ENCODE results near the gene NPAT. TPM values are rescaled to one million over a fixed set of nuclear protein-coding genes. Genes with fewer than 3 reads are reported as not detected.

NPAT gene
- total RNA-seq, 1 experiment from 2014 or later, result 14.9 TPM

DNA sequence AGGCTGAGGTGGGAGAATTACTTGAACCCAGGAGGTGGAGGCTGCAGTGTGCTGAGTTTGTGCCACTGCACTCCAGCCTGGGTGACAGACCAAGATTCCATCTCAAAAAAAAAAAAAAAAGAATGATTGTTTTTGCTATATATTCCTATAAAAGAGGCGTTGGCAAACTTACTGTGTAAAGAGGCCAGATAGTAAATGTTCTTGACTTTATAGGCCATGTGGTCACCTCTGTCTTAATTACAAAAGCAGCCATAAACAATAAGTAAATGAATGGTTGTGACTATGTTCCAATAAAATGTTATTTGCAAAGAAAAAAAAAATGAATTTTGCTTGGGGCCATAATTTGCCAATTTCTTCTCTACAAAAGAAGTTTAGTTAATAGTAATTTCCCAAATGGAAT is 12.8 kb upstream of the NPAT start (continued):
- TF ChIP-seq SP1 (IDR thresholded peaks at IDR 0.05; ENCODE audit: low read depth) (no peak), FOSL1 (IDR thresholded peaks at IDR 0.05; ENCODE audit: low read depth) (no peak), SRF (IDR thresholded peaks at IDR 0.05; ENCODE audit: low read depth) (no peak), POLR2AphosphoS5 (IDR thresholded peaks at IDR 0.05; ENCODE audit: low read depth, low read length) (no peak)
- TF ChIP-seq, protein P1, sequence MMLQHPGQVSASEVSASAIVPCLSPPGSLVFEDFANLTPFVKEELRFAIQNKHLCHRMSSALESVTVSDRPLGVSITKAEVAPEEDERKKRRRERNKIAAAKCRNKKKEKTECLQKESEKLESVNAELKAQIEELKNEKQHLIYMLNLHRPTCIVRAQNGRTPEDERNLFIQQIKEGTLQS (IDR thresholded peaks at IDR 0.05), result no peak
- TF ChIP-seq, protein P2, sequence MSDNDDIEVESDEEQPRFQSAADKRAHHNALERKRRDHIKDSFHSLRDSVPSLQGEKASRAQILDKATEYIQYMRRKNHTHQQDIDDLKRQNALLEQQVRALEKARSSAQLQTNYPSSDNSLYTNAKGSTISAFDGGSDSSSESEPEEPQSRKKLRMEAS (IDR thresholded peaks at IDR 0.05), result no peak

DNA sequence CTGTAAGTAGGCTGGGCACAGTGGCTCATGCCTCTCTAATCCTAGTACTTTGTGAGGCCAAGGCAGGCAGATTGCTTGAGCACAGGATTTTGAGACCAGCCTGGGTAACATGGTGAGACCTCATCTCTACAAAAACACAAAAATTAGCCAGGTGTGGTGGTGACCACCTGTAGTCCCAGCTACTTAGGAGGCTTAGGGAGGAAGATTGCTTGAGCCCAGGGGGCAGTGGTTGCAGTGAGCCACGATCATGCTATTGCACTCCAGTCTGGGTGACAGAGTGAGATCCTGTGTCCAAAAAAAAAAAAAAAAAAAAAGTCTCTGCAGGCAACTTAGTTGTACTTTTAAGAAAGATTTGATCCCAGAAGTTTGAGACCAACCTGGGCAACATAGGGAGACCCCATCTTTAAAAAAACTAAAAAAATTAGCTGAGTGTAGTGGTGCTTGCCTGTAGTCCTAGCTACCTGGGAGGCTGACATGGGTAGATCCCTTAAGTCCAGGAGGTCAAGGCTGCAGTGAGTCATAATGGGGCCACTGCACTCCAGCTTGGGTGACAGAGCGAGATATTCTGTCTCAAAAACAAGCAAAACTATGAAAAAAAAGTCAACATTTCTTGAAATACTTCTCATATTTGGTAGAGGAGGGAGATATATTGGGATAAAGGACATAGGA is 11.0 kb upstream of the NPAT start:
- peaks cover 11 to 30% of the 10 kb centered on the region in 2 experiments; a peak in 3 of 4 replicates for H3K36me3 ChIP-seq (ENCODE audit: control insufficient read depth in 1 of 2, insufficient read depth in 2 of 2, low read length in 2 of 2)
- DNase-seq (ENCODE audit: low read depth, low spot score), result no peak
- POLR2A ChIA-PET, result no interaction called here
- TF ChIP-seq, protein P3, sequence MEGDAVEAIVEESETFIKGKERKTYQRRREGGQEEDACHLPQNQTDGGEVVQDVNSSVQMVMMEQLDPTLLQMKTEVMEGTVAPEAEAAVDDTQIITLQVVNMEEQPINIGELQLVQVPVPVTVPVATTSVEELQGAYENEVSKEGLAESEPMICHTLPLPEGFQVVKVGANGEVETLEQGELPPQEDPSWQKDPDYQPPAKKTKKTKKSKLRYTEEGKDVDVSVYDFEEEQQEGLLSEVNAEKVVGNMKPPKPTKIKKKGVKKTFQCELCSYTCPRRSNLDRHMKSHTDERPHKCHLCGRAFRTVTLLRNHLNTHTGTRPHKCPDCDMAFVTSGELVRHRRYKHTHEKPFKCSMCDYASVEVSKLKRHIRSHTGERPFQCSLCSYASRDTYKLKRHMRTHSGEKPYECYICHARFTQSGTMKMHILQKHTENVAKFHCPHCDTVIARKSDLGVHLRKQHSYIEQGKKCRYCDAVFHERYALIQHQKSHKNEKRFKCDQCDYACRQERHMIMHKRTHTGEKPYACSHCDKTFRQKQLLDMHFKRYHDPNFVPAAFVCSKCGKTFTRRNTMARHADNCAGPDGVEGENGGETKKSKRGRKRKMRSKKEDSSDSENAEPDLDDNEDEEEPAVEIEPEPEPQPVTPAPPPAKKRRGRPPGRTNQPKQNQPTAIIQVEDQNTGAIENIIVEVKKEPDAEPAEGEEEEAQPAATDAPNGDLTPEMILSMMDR (IDR thresholded peaks at IDR 0.05 in 2 of 3, conservative IDR thresholded peaks at IDR 0.05 in 1 of 3; ENCODE audit: borderline replicate concordance in 1 of 3, insufficient read depth in 1 of 3, low read depth in 2 of 3, low read length in 2 of 3), result no peak
- TF ChIP-seq ZNF274 (IDR thresholded peaks at IDR 0.05; ENCODE audit: low read depth, low read length), result no peak
- TF ChIP-seq RAD21 (IDR thresholded peaks at IDR 0.05; ENCODE audit: low read depth), result no peak
- TF ChIP-seq, protein P4, sequence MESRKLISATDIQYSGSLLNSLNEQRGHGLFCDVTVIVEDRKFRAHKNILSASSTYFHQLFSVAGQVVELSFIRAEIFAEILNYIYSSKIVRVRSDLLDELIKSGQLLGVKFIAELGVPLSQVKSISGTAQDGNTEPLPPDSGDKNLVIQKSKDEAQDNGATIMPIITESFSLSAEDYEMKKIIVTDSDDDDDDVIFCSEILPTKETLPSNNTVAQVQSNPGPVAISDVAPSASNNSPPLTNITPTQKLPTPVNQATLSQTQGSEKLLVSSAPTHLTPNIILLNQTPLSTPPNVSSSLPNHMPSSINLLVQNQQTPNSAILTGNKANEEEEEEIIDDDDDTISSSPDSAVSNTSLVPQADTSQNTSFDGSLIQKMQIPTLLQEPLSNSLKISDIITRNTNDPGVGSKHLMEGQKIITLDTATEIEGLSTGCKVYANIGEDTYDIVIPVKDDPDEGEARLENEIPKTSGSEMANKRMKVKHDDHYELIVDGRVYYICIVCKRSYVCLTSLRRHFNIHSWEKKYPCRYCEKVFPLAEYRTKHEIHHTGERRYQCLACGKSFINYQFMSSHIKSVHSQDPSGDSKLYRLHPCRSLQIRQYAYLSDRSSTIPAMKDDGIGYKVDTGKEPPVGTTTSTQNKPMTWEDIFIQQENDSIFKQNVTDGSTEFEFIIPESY (IDR thresholded peaks at IDR 0.05; ENCODE audit: extremely low read depth, insufficient replicate concordance, low read length), result no peak
- TF ChIP-seq EGR1 (IDR thresholded peaks at IDR 0.05; ENCODE audit: low read depth), result no peak
- no peak for TF ChIP-seq CBX3 (IDR thresholded peaks at IDR 0.05; ENCODE audit: low read depth)
- TF ChIP-seq POLR2A (IDR thresholded peaks at IDR 0.05; ENCODE audit: borderline replicate concordance, extremely low read depth, insufficient read depth, insufficient read length), result no peak
- no peak for TF ChIP-seq JUND (IDR thresholded peaks at IDR 0.05)
- TF ChIP-seq SP1 (IDR thresholded peaks at IDR 0.05; ENCODE audit: low read depth), result no peak
- no peak for TF ChIP-seq CEBPB (IDR thresholded peaks at IDR 0.05; ENCODE audit: low read depth)
- no peak for TF ChIP-seq ZFX (IDR thresholded peaks at IDR 0.05)
- no peak for TF ChIP-seq EZH2phosphoT487 (IDR thresholded peaks at IDR 0.05; ENCODE audit: borderline replicate concordance)
- no peak for TF ChIP-seq SRF (IDR thresholded peaks at IDR 0.05; ENCODE audit: low read depth)
- TF ChIP-seq SIN3A (IDR thresholded peaks at IDR 0.05; ENCODE audit: low read depth), result no peak
- TF ChIP-seq, protein P2 (IDR thresholded peaks at IDR 0.05), result no peak

More for the DNA sequence above, 11.0 kb upstream of the NPAT start:
- H3K9ac ChIP-seq (ENCODE audit: low read length), result no peak overlapping the region
- BruUV-seq (replicated peaks), result no TSS peak
- RAD21 ChIA-PET (ENCODE audit: low non-redundant PET in 1 of 2, low total read pairs in 2 of 2, uncharacterized antibody in 2 of 2, unreplicated experiment in 2 of 2), result no interaction called here
- ATAC-seq, result no peak
- H2AFZ ChIP-seq (ENCODE audit: low read depth, low read length, poor library complexity, severe bottlenecking), result no peak overlapping the region
- H3K27ac ChIP-seq (ENCODE audit: low read depth, low read length), result no peak overlapping the region
- no peak overlapping the region for H3K4me3 ChIP-seq (replicated peaks in 1 of 2; ENCODE audit: low read depth in 1 of 2, low read length in 2 of 2)
- H3K79me2 ChIP-seq (ENCODE audit: insufficient read depth, low read length), result peaks cover 6% of the 10 kb centered on the region; the same call in 1 of the 2 replicates
- no peaks in the 10 kb centered on the region for H3K9me3 ChIP-seq (ENCODE audit: control insufficient read depth in 1 of 2, insufficient read depth in 1 of 2, low read depth in 1 of 2, low read length in 2 of 2)
- no peaks in the 10 kb centered on the region for H4K20me1 ChIP-seq (ENCODE audit: insufficient read depth)
- H3K9me2 ChIP-seq (ENCODE audit: insufficient read depth), result no peaks in the 10 kb centered on the region
- no peak overlapping the region for H3K4me2 ChIP-seq (ENCODE audit: low read length)
- H3K4me1 ChIP-seq (ENCODE audit: control insufficient read depth in 1 of 2, insufficient read depth in 2 of 2, low read length in 2 of 2), result no peaks in the 10 kb centered on the region
- intact Hi-C loops (cut with micrococcal nuclease), result no loop called here
- CTCF ChIA-PET, result interaction anchor here (0.9 kb wide), 1 partner anchor 10 kb away, joined by 3 read pairs; the partner anchor contains the start of gene ATM
- no peaks in the 10 kb centered on the region for H3K27me3 ChIP-seq (ENCODE audit: insufficient read depth, low read length)
